ENCODE results near the gene HERPUD1.

Gene HERPUD1

GRCh38 chr16:56892705-56893104 is 39.2 kb upstream of the HERPUD1 start:
- Histone ChIP-seq H3K9ac (ENCODE audit: low read depth, low read length) (no peak overlapping the region), H3K9me3 (ENCODE audit: control insufficient read depth, insufficient read depth, low read length) (no peaks in the 10 kb centered on the region), H3K4me3 (ENCODE audit: low read depth, low read length) (no peak overlapping the region)

GRCh38 chr16:56894331-56894917 is 37.5 kb upstream of the HERPUD1 start:
- no peak overlapping the region for H3K9ac ChIP-seq (ENCODE audit: low read depth, low read length)
- no peaks in the 10 kb centered on the region for H3K36me3 ChIP-seq (ENCODE audit: control insufficient read depth, insufficient read depth, low read length)
- no peaks in the 10 kb centered on the region for H3K4me1 ChIP-seq (ENCODE audit: control insufficient read depth, insufficient read depth, low read length)
- H3K27ac ChIP-seq (ENCODE audit: low read depth, low read length) = no peak overlapping the region
- H3K27me3 ChIP-seq (ENCODE audit: control insufficient read depth, insufficient read depth, low read length) = no peaks in the 10 kb centered on the region
- no peak overlapping the region for H3K4me3 ChIP-seq (ENCODE audit: low read depth, low read length)
- no peaks in the 10 kb centered on the region for H3K9me3 ChIP-seq (ENCODE audit: control insufficient read depth, insufficient read depth, low read length)

More at GRCh38 chr16:56892705-56893104, 39.2 kb upstream of the HERPUD1 start:
- Histone ChIP-seq H3K27me3 (ENCODE audit: control insufficient read depth, insufficient read depth, low read length) (no peaks in the 10 kb centered on the region), H3K27ac (ENCODE audit: low read depth, low read length) (no peak overlapping the region), H3K36me3 (ENCODE audit: control insufficient read depth, insufficient read depth, low read length) (no peaks in the 10 kb centered on the region), H3K4me1 (ENCODE audit: control insufficient read depth, insufficient read depth, low read length) (no peaks in the 10 kb centered on the region)

GRCh38 chr16:56895813-56896212 is 36.1 kb upstream of the HERPUD1 start:
- Histone ChIP-seq H3K4me3 (ENCODE audit: low read depth, low read length) (no peak overlapping the region), H3K27me3 (ENCODE audit: control insufficient read depth, insufficient read depth, low read length) (no peaks in the 10 kb centered on the region), H3K9me3 (ENCODE audit: control insufficient read depth, insufficient read depth, low read length) (no peaks in the 10 kb centered on the region), H3K9ac (ENCODE audit: low read depth, low read length) (no peak overlapping the region), H3K4me1 (ENCODE audit: control insufficient read depth, insufficient read depth, low read length) (no peaks in the 10 kb centered on the region), H3K27ac (ENCODE audit: low read depth, low read length) (no peak overlapping the region), H3K36me3 (ENCODE audit: control insufficient read depth, insufficient read depth, low read length) (no peaks in the 10 kb centered on the region)

- Histone ChIP-seq H3K4me3 (ENCODE audit: low read depth, low read length) (no peak overlapping the region), H3K4me1 (ENCODE audit: control insufficient read depth, insufficient read depth, low read length) (no peaks in the 10 kb centered on the region), H3K9me3 (ENCODE audit: control insufficient read depth, insufficient read depth, low read length) (no peaks in the 10 kb centered on the region), H3K9ac (ENCODE audit: low read depth, low read length) (no peak overlapping the region), H3K36me3 (ENCODE audit: control insufficient read depth, insufficient read depth, low read length) (no peaks in the 10 kb centered on the region), H3K27ac (ENCODE audit: low read depth, low read length) (no peak overlapping the region), H3K27me3 (ENCODE audit: control insufficient read depth, insufficient read depth, low read length) (no peaks in the 10 kb centered on the region)
Observed at GRCh38 chr16:56896244-56896643, 35.7 kb upstream of the HERPUD1 start.

GRCh38 chr16:56897026-56897799 is 34.7 kb upstream of the HERPUD1 start:
- Histone ChIP-seq H3K27ac (ENCODE audit: low read depth, low read length) (no peak overlapping the region), H3K4me3 (ENCODE audit: low read depth, low read length) (no peak overlapping the region), H3K4me1 (ENCODE audit: control insufficient read depth, insufficient read depth, low read length) (no peaks in the 10 kb centered on the region), H3K36me3 (ENCODE audit: control insufficient read depth, insufficient read depth, low read length) (no peaks in the 10 kb centered on the region), H3K27me3 (ENCODE audit: control insufficient read depth, insufficient read depth, low read length) (no peaks in the 10 kb centered on the region), H3K9me3 (ENCODE audit: control insufficient read depth, insufficient read depth, low read length) (no peaks in the 10 kb centered on the region), H3K9ac (ENCODE audit: low read depth, low read length) (no peak overlapping the region)

- Histone ChIP-seq H3K27ac (ENCODE audit: low read depth, low read length) (no peak overlapping the region), H3K9ac (ENCODE audit: low read depth, low read length) (no peak overlapping the region), H3K36me3 (ENCODE audit: control insufficient read depth, insufficient read depth, low read length) (no peaks in the 10 kb centered on the region), H3K27me3 (ENCODE audit: control insufficient read depth, insufficient read depth, low read length) (no peaks in the 10 kb centered on the region), H3K9me3 (ENCODE audit: control insufficient read depth, insufficient read depth, low read length) (no peaks in the 10 kb centered on the region), H3K4me3 (ENCODE audit: low read depth, low read length) (no peak overlapping the region), H3K4me1 (ENCODE audit: control insufficient read depth, insufficient read depth, low read length) (no peaks in the 10 kb centered on the region)
Observed at GRCh38 chr16:56898847-56899246, 33.1 kb upstream of the HERPUD1 start.

GRCh38 chr16:56903866-56904265 is 28.1 kb upstream of the HERPUD1 start:
- no peaks in the 10 kb centered on the region for H3K36me3 ChIP-seq (ENCODE audit: control insufficient read depth, insufficient read depth, low read length)
- no peak overlapping the region for H3K27ac ChIP-seq (ENCODE audit: low read depth, low read length)
- no peak overlapping the region for H3K4me3 ChIP-seq (ENCODE audit: low read depth, low read length)
- no peak overlapping the region for H3K9ac ChIP-seq (ENCODE audit: low read depth, low read length)
- H3K4me1 ChIP-seq (ENCODE audit: control insufficient read depth, insufficient read depth, low read length) = no peaks in the 10 kb centered on the region
- H3K27me3 ChIP-seq (ENCODE audit: control insufficient read depth, insufficient read depth, low read length) = no peaks in the 10 kb centered on the region
- no peaks in the 10 kb centered on the region for H3K9me3 ChIP-seq (ENCODE audit: control insufficient read depth, insufficient read depth, low read length)

GRCh38 chr16:56907401-56907800 is 24.5 kb upstream of the HERPUD1 start:
- Histone ChIP-seq H3K4me1 (ENCODE audit: control insufficient read depth, insufficient read depth, low read length) (peaks cover 8% of the 10 kb centered on the region; the same call in 1 of the 2 replicates), H3K27ac (ENCODE audit: low read depth, low read length) (no peak overlapping the region), H3K9ac (ENCODE audit: low read depth, low read length) (no peak overlapping the region), H3K27me3 (ENCODE audit: control insufficient read depth, insufficient read depth, low read length) (no peaks in the 10 kb centered on the region), H3K36me3 (ENCODE audit: control insufficient read depth, insufficient read depth, low read length) (no peaks in the 10 kb centered on the region), H3K4me3 (ENCODE audit: low read depth, low read length) (no peak overlapping the region), H3K9me3 (ENCODE audit: control insufficient read depth, insufficient read depth, low read length) (no peaks in the 10 kb centered on the region)

- Histone ChIP-seq H3K36me3 (ENCODE audit: control insufficient read depth, insufficient read depth, low read length) (no peaks in the 10 kb centered on the region), H3K9ac (ENCODE audit: low read depth, low read length) (no peak overlapping the region), H3K4me1 (ENCODE audit: control insufficient read depth, insufficient read depth, low read length) (peaks cover 8% of the 10 kb centered on the region; the same call in 1 of the 2 replicates), H3K27me3 (ENCODE audit: control insufficient read depth, insufficient read depth, low read length) (no peaks in the 10 kb centered on the region), H3K4me3 (ENCODE audit: low read depth, low read length) (no peak overlapping the region), H3K9me3 (ENCODE audit: control insufficient read depth, insufficient read depth, low read length) (no peaks in the 10 kb centered on the region), H3K27ac (ENCODE audit: low read depth, low read length) (no peak overlapping the region)
Observed at GRCh38 chr16:56909527-56909979, 22.4 kb upstream of the HERPUD1 start.

- no peaks in the 10 kb centered on the region for H3K27me3 ChIP-seq (ENCODE audit: control insufficient read depth, insufficient read depth, low read length)
- H3K9ac ChIP-seq (ENCODE audit: low read depth, low read length) = no peak overlapping the region
- H3K36me3 ChIP-seq (ENCODE audit: control insufficient read depth, insufficient read depth, low read length) = no peaks in the 10 kb centered on the region
- no peak overlapping the region for H3K4me3 ChIP-seq (ENCODE audit: low read depth, low read length)
- H3K27ac ChIP-seq (ENCODE audit: low read depth, low read length) = no peak overlapping the region
- no peaks in the 10 kb centered on the region for H3K9me3 ChIP-seq (ENCODE audit: control insufficient read depth, insufficient read depth, low read length)
- peaks cover 8% of the 10 kb centered on the region; the same call in 1 of the 2 replicates for H3K4me1 ChIP-seq (ENCODE audit: control insufficient read depth, insufficient read depth, low read length)
Observed at GRCh38 chr16:56910112-56910511, 21.8 kb upstream of the HERPUD1 start.
